HG03039 (cell line): ENCODE measurements around the gene THSD4.
"Not testable (repeated sequence)": the region's sequence is repeated elsewhere in the genome, so short reads cannot be mapped to it uniquely, and the experiment has no call there.

Source experiments
- ATAC-seq: cut with Tn5 transposase; IDR thresholded peaks from one replicate; pipeline ENCODE4 v1.9.1; 2021; ENCODE audit warnings: mild to moderate bottlenecking, moderate library complexity; ENCODE audit not compliant: unreplicated experiment

THSD4 gene

DNA sequence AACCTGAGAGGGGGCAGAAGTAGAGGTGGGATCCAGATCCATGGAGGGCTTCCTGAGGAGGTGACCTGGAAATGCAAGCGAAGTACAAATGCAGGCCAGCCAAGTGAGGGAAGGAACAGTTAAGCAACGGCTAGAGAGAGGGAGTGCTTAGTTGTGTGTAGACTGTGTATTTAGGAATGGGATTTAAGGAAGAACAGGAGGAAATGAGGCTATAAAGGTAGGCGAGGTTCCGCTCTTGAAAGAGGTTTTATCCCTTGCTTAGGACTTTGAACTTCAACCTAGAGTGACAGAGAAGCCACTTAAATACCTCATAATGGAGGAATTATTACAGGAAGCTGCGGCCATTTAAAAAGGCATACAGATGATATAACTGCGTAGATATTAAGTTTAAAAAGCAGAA lies 295.1 kb downstream of the THSD4 start:
- ATAC-seq = no peak

DNA sequence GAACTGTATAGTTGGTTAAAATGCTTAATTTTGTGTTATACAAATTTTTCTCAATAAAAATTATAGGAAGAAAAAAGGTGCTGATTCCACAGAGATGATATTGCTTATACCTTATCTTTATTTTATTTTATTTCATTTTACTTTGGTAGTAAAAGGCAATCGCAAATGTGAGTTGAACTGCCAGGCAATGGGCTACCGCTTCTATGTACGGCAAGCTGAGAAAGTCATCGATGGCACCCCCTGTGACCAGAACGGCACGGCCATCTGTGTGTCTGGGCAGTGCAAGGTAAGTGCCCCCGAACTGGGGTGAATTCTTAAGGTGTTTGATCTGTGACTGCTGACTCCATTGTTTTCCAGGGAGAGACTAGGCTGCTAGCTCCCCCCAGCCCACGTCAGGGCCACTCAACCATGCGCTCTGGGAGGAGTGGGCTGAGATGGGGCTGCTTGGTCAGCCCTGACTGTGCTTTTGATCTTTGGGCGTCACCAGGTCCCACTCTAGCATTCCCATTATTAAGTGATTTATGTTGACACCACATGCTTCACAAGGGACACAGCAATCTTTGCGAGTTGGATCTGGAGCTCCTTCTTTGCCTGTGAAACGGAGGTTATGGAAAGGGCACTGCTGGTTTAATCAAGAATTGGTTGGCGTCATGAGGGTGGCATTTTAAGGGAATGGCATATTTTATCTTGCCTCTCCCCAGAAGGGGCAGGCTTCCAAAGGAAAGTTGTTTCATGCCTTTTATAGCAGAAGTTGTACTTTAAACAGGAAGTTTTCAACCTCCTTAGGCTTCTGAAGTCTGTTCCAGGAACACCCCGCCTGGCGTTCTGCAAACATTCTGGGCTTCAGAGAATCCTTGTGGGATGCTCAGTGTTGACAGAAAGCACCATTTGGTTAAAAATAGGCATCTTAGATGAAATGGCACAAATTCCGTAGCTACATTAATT lies 296.5 kb downstream of the THSD4 start:
- no peak for ATAC-seq

DNA sequence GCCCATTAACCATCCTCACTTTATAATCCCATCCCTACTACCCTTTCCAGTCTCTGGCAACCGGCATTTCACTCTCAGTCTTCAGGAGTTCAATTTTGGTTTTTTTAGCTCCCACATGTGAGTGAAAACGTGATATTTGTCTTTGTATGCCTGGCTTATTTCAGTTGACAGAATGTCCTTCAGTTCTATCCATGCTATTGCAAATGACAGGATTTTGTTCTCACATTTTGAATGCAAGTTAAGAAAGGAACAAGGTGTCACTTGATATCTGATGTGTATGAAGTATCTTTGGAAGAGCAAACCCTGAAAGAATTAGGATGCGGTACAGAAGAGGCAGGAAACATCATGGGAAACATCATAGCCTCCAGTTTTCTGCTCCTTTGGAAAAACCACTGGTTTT lies 298.1 kb downstream of the THSD4 start:
- no peak for ATAC-seq

DNA sequence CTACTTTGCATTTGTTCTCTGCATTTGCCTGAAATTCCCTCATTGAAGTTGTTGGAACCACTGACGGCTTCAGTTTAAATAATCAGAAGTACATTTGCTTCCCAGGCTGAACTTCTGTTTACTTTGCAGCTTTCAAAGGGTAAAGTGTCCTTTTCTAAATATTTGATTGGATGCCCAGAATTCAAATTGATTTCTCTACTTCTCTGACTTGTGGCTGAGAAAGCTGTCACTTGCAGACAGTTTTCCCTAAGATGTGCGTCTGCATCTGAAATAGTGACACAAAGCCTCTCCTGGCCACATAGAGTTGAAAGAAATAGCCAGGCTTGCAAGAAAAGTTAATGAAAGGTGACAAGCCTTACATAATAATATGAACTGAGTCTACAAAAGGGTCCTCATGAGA lies 299.6 kb downstream of the THSD4 start:
- ATAC-seq = no peak

DNA sequence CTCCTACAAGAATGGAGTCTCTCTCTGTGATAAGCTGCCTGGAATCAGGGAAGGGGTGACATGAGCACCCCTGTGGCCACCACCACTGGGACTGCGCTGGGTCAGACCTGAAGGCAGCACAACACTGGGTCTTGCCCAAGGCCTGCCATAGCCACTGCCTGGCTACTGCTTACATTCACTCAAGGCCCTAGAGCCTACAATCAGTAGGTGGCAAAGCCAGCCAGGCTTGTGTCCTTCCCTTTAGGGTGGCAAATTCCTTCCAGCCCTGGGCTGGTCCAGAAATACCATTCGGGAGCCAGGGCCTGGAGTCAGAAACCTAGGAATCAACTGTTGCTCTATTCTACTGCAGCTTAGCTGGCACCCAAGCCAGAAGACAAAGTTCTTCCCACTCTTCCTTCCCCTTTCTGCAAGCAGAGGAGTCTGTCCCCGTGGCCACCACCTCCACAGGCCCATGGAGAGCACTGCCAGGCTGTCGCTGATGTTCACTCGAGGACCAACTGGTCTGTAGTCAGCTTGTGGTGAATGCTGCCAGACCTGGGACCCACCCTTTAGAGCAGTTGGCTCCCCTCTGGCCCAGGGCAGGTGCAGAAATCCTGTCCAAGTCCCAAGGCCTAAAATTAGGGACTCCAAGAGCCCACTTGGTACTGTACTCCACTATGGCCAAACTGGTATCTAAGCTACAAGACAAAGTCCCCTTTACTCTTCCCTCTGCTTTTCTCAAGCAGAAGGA lies 307.4 kb downstream of the THSD4 start:
- ATAC-seq = no peak

DNA sequence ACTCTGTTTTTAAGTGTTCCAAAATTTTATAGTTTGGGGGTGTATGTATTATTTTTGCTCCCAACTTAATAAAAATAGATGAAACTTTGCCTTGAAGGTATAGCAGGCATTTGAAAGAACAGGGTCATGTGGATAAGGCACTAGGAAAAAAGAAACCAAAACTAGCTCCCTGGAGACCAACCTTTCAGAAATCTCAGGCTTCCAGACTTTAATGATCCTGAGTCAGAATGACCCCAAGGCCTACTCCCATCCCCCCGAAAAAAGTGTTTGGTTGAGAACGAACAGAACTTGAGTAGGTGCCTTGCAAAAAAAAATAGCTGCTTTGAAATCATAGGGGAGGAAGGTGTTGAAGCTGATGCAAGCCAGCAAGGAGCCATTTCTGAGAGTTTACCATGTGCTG lies 309.5 kb downstream of the THSD4 start:
- ATAC-seq = no peak

DNA sequence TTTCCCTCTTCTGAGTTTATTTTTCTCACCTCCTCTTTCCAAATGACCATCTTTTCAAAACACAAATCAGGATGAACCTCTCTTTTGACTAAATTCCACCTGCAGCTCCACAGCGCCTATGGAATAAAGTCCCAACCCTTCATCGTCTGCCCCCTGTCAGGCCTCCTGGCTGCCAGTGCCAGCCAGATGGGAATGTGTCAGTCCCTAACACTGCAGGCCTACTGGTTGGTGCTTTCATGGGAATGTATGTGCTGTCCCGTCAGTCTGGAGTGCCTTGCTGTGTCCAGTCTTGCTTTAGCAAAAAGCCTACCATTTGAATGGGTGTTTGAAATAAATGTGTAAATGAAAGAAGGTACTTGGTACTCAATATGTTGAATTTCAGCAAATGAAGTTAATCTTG lies 310.1 kb downstream of the THSD4 start:
- ATAC-seq = no peak

DNA sequence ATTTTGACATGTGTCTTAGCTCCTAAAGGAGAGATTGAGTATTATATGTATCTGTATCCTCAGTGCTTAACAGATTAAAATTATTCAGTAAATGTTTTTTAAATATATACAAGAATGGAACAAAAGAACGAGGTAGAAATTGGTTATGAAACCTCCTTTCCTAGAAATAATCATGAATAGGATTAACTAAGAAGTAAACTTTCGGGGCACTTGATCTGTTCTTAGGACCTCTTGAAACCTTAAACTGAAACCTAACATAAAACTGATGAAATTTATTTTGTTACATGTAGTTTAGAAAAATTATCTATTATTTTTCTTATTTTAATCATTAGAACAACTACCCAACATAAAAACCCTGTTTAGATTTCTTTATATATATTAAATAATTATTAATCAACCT lies 311.5 kb downstream of the THSD4 start:
- no peak for ATAC-seq

DNA sequence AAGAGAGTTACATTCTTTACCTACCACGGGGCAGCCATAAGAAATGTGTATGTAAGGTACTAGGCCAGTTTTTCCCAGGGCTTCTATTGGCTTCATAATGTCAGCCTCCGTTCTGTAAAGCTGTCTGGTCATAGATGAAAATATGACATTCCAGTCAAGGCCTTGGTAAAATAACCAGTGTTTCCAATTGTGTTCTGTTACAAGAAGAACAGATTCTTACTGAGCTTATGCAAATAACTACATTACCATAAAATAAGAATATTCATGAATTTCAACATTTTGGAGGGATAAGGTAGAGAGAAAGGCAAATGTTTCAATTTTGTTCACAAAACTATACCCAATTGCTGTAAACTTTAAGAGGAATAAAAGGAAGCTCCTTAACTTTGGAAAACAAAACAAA lies 315.5 kb downstream of the THSD4 start:
- no peak for ATAC-seq

DNA sequence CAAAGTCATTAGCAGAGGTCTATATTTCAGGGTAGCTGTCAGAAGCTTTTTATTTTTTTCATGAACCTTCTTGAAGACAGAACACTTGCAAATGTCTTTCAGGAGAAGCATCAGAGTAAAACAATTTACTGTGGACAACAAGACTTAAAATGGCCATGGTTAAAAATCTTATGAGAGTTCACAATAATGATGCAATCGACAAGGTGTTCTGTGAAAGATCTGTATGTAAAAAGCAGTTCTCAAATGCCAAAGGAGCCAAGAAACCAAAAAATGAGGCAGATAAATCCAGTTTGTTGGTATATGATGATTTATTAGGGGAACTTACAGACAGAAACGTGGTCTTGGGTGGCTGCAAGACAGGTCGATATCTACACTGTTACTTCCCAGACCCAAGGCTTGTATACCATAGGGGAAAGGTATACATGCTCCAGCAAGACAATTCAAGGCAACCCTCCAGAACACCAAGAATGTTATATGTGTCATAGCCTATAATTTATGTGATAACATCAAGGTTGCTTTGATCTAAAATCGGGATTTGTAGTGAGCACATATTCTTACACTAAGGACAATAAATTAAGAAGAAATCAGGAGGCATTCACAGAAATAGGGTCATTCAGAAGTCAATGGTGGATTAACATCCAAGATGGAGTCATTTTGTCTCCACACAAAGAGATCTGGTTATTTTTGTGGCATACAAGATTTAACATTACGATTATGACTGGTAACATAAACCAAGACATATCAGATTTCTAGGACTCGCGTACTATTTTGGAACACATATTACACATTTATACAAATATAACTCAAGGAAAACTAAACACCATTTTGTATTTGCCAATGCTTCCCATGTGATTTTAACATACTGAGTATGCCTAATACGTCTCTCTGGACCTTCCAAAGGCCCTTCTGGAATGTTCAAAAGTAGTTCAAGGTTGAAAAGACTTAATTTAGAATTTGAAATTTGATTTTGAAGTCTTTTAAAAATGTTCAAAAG lies 316.4 kb downstream of the THSD4 start:
- ATAC-seq = no peak

DNA sequence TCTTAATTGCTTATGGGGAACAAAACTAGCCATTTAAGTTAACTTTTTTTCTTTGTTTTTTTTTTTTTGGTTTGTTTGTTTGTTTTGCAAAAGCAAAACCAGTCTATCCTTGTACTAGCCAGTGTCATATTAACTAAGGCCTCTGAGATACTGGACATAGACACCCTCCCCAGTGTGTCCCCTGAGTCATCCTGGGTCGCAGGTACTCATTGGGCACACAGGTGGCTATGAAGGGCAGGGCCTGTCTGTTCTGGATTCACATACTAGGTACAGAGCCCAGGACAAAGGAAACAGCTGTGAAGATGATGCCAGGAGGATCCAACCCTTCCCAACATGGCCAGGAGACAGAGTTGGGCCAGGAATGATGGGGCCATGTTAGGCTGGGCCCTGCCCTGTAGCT lies 318.1 kb downstream of the THSD4 start:
- no peak for ATAC-seq

DNA sequence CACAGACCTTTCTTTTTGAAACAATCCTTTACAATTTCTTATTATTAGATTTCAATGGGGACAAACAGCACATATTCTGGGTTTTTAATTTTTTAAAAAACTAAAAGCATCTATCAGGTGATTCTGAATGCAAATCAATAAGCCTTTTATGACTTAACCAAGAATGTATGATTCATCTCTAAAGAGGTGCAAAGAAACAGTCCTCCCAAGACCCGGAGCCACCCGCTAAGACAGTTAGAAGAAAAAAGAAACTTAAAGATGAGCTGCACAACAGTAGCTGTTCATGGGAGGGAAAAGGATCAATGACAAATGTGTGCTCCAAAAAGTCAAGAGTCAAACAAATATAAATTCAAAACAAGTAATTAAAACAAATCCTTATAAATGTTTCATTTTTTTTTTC lies 319.5 kb downstream of the THSD4 start:
- ATAC-seq = no peak

DNA sequence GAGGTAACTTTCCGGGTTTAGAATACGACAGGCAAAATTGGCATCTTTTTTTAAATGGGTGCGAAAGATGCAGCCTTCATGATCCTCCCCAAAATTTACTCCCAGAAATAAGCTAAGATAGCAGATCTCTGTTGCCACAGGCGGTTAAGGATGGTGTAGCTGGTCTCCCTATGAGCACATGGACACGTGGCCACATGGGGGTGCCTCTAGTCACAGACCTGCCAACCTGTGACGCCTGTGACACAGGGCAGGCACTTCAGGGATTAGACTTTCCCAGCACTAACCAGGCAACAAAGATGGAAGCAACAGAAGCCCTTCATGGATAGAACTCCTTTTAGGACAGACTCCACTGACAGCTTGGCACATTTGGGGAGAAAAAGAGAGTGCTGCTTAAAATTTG lies 320.3 kb downstream of the THSD4 start:
- no peak for ATAC-seq

DNA sequence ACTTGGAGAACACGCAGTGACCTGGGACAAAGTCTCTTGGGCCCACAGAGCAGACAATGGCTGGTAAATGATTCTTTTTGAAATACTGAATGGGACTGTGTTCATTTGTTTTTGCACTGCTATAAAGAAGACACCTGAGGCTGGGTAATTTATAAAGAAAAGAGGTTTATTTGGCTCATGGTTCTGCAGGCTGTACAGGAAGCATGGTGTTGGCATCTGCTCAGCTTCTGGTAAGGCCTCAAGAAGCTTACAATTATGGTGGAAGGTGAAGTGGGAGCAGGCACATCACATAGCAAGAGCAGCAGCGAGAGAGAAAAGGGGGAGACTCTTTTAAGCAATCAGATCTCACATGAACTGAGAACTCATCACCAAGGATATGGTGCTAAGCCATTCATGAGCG lies 321.6 kb downstream of the THSD4 start:
- ATAC-seq = no peak

DNA sequence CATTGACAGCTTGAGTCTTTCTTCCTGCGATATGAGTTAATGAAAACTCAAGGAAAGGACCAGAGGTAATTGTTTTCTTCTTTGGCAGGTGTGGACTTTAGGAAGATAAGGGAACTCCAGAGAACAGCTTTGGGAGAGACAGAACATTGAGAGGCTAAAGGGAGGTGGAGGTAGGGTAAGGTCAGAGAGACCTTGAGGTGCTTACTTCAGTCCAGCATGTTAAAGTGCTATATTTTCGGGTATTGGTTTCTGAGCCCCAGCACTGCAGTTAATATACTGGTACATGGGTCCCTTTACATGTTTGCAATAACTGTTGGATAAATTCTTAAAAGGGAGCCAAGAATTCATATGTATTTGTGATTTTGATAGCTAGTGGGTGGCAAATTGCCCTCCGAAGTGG lies 322.1 kb downstream of the THSD4 start:
- ATAC-seq = no peak

DNA sequence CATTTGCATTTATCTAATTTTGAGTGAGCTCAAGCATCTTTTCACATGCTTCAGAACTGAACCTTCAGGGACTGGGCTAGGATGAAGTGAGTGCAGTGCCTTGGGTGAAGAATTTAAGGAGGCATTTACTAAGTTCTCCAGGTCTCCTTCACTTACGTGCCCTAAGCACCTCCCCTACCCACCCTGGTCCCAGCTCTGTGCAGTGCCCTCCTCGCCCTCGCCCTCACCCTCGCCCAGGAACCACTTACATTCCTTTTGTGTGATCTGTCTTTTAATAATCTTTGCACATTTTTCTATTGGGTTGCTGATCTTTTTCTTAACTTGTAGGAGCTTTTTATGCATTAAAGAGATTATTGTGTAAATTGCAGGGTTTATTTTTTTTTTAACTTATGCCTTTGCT lies 322.6 kb downstream of the THSD4 start:
- no peak for ATAC-seq

DNA sequence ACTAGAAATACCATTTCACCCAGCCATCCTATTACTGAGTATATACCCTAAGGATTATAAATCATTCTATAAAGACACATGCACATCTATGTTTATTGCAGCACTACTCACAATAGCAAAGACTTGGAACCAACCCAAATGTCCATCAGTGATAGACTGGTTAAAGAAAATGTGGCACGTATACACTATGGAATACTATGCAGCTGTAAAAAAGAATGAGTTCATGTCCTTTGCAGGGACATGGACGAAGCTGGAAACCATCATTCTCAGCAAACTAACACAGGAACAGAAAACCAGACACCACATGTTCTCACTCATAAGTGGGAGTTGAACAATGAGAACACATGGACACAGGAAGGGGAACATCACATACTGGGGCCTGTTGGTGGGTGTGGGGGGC lies 324.2 kb downstream of the THSD4 start:
- not testable (repeated sequence) for ATAC-seq

DNA sequence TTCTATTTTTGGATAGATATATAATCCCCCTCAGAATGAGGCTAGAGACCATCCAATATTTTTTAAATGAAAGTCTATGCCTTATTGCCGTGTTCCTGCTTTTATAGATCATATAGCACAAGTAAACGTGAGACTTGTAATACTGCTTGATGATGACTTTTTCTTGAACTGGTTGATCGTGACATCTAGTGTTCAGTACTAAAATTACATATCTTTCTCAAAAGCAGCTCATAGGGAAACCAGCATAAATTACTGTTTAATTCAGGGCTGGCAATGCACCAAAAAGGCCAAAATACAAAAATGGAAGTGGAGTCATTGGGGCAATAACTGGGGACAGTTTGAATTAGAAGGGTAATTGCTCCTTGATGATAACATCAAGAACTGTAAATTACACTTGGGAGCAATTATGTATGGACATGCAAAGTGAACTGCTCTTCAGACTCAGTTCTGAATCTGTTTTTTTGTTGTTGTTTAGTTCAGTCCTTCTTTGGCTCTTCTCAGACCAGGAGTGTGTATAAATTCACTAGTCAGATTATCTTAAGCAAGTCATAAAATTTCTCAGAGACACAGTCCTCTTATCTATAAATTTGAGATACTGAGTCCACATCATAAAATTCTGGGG lies 325.3 kb downstream of the THSD4 start:
- no peak for ATAC-seq

DNA sequence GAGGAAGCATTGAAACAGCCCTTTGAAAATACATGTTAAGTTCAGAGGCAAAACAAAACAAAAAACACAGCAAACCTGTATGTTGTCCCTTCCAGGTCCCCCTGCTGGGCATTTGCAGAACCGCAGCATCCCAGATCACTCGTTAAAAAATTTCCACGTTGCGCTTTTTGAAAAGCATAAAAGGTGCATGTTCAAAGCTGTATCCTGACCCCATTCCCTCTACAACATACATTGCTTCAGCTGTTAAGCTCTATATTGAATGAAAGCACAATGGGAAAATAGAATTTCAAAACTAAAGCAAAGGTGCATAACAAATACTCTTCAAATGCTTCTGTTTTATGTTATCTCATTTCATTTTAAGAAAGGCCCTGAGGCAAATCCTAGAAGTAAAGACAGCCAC lies 328.3 kb downstream of the THSD4 start:
- ATAC-seq = no peak

DNA sequence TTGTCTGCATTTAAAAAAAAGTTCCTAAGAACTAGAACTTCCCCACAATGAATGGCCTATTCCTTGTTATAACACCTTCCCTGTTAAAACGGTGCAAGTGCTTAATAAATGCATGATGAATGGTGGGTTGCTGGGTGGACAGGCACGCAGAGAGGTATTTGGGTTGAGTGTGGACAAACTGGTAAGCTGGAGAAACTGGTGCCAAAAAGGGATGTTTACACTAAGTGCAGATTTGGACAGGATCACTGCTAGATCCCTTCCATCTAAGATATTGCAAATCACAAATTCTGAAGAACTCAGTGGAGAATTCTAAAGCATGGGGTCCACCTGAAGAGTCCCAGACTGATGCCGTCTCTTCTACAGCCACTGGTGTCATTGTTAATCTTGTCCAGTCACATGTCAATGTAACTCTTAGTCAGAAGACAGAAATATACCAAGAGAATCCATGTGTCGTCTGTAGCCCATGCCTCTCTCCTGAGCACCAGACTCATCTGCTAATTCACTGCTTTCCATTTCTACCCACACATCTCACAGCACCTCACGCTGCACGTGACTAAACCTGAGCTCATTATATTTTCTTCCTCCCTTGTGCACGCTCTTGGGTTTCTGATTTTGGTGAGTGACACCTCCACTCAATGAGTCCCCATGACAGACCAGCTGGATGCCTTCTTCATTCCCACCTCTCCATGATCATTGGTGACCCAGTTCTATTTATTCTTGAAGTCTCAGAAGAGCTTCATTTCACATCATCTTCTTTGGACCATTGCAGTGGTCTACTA lies 328.9 kb downstream of the THSD4 start:
- ATAC-seq = no peak
